Small intestine (tissue), 7 donors: Measurements from ENCODE around the gene ZNF266. TPM values are rescaled to one million over a fixed set of nuclear protein-coding genes. Genes with fewer than 3 reads are reported as not detected.

ENCODE experiments used
- DNase-seq, 2 donors: peaks; one replicate each; pipeline versions ENCODE4 v3.0.0 to v3.0.0-alpha.2; 2013
- FAIRE-seq: peaks from 2 replicates; lab custom pipeline; 2012; peaks lifted over from hg19 to GRCh38; lab: Jason Lieb, UNC
- H3K27ac ChIP-seq, 3 donors: one replicate each; pipeline ENCODE4 v1.5.1; 2013; ENCODE audit warnings: low read length in 2 of 3, mild to moderate bottlenecking in 2 of 3, control low read depth in 1 of 3, inconsistent platforms in 1 of 3, low read depth in 1 of 3, moderate library complexity in 1 of 3
- H3K27me3 ChIP-seq, 3 donors: one replicate each; pipeline ENCODE4 v1.6.1; 2013; ENCODE audit warnings: low read length in 3 of 3, inconsistent platforms in 1 of 3; ENCODE audit not compliant: control insufficient read depth in 3 of 3, insufficient read depth in 3 of 3
- H3K36me3 ChIP-seq, 3 donors: one replicate each; pipeline ENCODE4 v1.6.1; 2013; ENCODE audit warnings: low read length in 3 of 3, inconsistent platforms in 1 of 3, low read depth in 1 of 3, mild to moderate bottlenecking in 1 of 3, moderate library complexity in 1 of 3; ENCODE audit not compliant: control insufficient read depth in 3 of 3, insufficient read depth in 2 of 3
- H3K4me1 ChIP-seq, 3 donors: one replicate each; pipeline ENCODE4 v1.6.1; 2013; ENCODE audit warnings: low read length in 2 of 3, inconsistent platforms in 1 of 3, low read depth in 1 of 3, mild to moderate bottlenecking in 1 of 3, moderate library complexity in 1 of 3; ENCODE audit not compliant: control insufficient read depth in 3 of 3, insufficient read depth in 2 of 3
- H3K4me3 ChIP-seq, 3 donors: one replicate each; pipeline ENCODE4 v1.5.1; 2013; ENCODE audit warnings: low read length in 3 of 3, control low read depth in 1 of 3, inconsistent platforms in 1 of 3, low read depth in 1 of 3, mild to moderate bottlenecking in 1 of 3, moderate library complexity in 1 of 3
- H3K9me3 ChIP-seq, 2 donors: one replicate each; pipeline ENCODE4 v1.6.1; 2013; ENCODE audit warnings: low read depth in 1 of 2, low read length in 1 of 2; ENCODE audit not compliant: control insufficient read depth in 2 of 2, insufficient read depth in 1 of 2
- WGBS, 3 donors: extraction: QIAGEN DNeasy Blood & Tissue Kit; methylation state at CpG; one replicate each; pipeline ENCODE4 v1.1.7; 2013; 5-methylcytosine and 5-hydroxymethylcytosine counted together
- polyA plus RNA-seq, 4 donors: library from polyadenylated mRNA; stranded (reverse) in 3 of 4; unstranded in 1 of 4; fragments of 200-250 nt in 3 of 4; fragments of 120-200 nt in 1 of 4; gene quantifications; one replicate each; pipeline versions ENCODE4 v1.2.1 to v1.2.3, GENCODE V29; 2013
- donor health status: healthy with polysubstance abuse.
- donor health status: control.
- donor health status: control.
- donor health status: Bipolar disorder and iron deficiency.
- donor health status: healthy.

Gene ZNF266
- polyA plus RNA-seq, 4 donors: 14.2 to 59.7 (median 27.3) TPM

- Histone ChIP-seq H3K9me3 (peaks cover 3 to 71% of the 10 kb centered on the region in 2 donors), H3K27me3 (no peaks in the 10 kb centered on the region), H3K36me3 (peaks cover 5 to 29% (median 28%) of the 10 kb centered on the region in 3 donors), H3K4me1 (no peaks in the 10 kb centered on the region), H3K4me3 (no peak overlapping the region), H3K27ac (no peak overlapping the region)
- DNase-seq (no peak), FAIRE-seq (no peak)
- WGBS, 3 donors: 69 to 83% (median 82%) methylated on average over 4 of the region's 4 CpGs
These were observed 54.0 kb downstream of the ZNF266 start for GRCh38 chr19:9381361-9381785.

DNA sequence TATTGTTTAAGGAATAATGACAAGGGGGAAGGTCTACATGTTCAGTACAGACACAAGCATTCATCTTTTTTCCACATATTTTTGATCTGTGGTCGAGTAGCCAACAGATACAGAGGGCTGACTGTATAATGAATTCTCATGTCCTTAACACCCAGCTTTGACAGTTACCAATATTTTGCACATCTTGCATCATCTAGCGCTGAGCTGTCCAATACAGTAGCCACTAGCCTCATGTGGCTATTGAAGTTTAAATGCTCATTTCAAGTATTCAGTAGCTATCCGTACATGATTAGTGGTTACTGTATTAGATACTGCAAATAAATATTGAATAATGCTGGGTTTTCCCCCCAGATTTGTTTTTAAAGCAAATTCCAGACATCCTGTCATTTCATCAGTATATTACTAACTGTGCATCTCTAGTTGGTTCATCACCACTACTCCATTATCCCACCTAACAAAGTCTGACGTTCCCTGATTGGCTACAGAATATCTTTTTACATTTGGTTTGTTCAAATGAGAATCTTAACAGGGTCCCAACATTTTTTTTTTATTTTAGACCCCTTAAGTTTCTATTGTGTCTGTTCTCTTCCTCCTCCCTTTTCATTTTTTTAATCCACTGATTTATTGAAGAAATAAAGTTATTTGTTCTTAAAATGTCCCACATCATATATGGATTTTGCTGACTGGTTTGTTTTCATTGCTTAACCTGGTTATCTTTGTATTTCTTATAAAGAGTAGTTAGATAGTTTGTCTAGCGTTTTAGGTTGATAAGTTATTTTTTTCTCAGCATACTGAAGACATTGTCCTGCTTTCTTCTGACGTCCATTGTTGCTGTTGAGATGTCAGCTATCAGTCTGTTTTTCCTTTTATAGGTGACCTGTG lies 64.4 kb downstream of the ZNF266 start:
- Histone ChIP-seq H3K9me3 (peaks cover 0 to 14% of the 10 kb centered on the region in 2 donors), H3K4me1 (no peaks in the 10 kb centered on the region), H3K4me3 (no peak overlapping the region), H3K27ac (no peak overlapping the region), H3K27me3 (no peaks in the 10 kb centered on the region), H3K36me3 (no peaks in the 10 kb centered on the region)
- WGBS, 3 donors: 82 to 88% (median 86%) methylated on average over 6 of the region's 6 CpGs
- FAIRE-seq (no peak), DNase-seq (no peak)

DNA sequence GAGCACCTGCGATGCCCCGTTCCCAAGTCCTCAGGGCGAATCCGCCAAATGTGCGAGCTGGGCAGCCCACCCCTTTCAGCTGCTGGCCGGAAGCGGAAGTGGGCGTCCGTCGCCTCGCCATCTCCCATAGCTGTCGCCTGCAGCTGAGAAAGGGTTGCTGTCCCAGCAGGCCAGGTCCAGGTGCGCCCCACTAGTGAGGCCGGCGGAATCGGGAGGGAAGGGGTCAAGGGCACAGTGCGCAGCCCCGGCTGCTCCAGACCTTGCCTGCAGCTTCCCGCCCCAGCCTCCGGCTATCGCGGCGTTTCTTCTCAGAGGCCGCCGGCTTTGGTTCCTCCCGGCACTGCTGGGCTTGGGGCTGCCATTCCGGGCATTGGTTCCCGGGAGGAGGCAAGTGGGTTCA lies 72.5 kb downstream of the ZNF266 start, which contains the start of gene ZNF177:
Gene ZNF177, plus strand, starts transcription at position 109 of the 400 bp plus-strand sequence. CDS start 15,299 bp downstream, outside the sequence.
- Histone ChIP-seq H3K4me1 (no peaks in the 10 kb centered on the region), H3K27me3 (no peaks in the 10 kb centered on the region), H3K27ac (no peak within 1 kb of the TSS), H3K9me3 (peaks cover 3 to 50% of the 10 kb centered on the region in 2 donors), H3K4me3 (peak within 1 kb of the TSS in 2 of 3 donors; percentile 14 to 52), H3K36me3 (no peaks in the 10 kb centered on the region)
- WGBS, 3 donors: 4 to 21% (median 12%) methylated on average over 27 to 28 of the region's 28 CpGs
- FAIRE-seq: no peak
- DNase-seq: peak in 1 of 2 donors; percentile 38

Other genes starting within 250 kb of the ZNF266 start
- not detected for gene OR7D4, start 216.0 kb downstream of the ZNF266 start, polyA plus RNA-seq
- not detected for gene OR7E24, start 184.6 kb downstream of the ZNF266 start, polyA plus RNA-seq
- gene ZNF699, start 125.7 kb downstream of the ZNF266 start, polyA plus RNA-seq: 1 to 10 TPM in 3 of 4 donors, under 1 TPM in 1; 0.22 to 3.8 (median 1.4) TPM
- gene ZNF559, start 111.4 kb downstream of the ZNF266 start, polyA plus RNA-seq: 1 to 10 TPM; 3.8 to 9.9 (median 7.1) TPM
- gene ZNF177, start 72.6 kb downstream of the ZNF266 start, polyA plus RNA-seq: 1 to 10 TPM in 2 of 4 donors, under 1 TPM in 1, not detected in 1; 0.27 to 2.6 (median 1.0) TPM
- gene ZNF560, start 63.0 kb upstream of the ZNF266 start, polyA plus RNA-seq: under 1 TPM in 1 of 4 donors, not detected in 3; 0.06 TPM
- 10 to 100 TPM in 1 of 4 donors, 1 to 10 TPM in 3; 1.1 to 11.5 (median 2.8) TPM for gene ZNF426, start 103.1 kb upstream of the ZNF266 start, polyA plus RNA-seq
- gene ZNF121, start 148.9 kb upstream of the ZNF266 start, polyA plus RNA-seq: 10 to 100 TPM in 1 of 4 donors, 1 to 10 TPM in 3; 2.2 to 23.5 (median 4.2) TPM
- gene ZNF561, start 185.7 kb upstream of the ZNF266 start, polyA plus RNA-seq: 10 to 100 TPM; 18.6 to 37.7 (median 22.2) TPM
- gene ZNF562, start 239.5 kb upstream of the ZNF266 start, polyA plus RNA-seq: 10 to 100 TPM in 1 of 4 donors, 1 to 10 TPM in 3; 2.4 to 15.3 (median 7.4) TPM